ENCODE results near the gene RASL11B.

DNA sequence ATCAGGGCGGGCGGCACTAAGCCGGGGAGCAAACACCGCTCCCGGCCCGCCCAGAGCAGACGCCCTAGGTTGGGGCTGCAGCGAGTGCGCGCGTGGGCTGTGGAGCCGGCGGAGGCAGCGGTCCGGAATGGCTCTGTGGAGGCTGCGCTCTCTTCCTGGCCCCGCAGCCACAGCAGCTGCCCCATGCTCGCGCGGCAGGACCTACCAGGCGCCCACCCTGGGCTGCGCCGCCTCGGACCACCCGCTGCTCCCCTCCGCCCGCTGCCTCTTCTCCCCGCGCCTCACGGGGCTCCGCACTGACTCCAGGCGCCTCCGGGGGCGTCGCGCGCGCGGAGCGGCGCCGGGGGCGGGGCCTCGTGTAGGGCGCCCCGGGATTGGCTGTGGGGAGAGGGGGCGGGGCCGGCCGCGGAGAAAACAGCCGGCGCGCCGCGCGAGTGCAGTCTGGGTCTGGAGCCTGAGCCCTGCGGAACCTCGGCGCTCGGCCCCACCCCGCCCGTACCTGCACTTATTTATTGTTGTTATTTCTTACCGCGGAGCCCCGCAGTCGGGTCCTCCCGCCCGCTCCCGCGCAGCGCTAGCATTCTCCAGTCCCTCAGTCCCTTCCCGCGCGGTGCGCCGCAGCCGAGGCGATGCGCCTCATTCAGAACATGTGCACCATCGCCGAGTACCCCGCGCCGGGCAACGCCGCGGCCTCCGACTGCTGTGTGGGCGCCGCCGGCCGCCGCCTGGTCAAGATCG, at the start of gene RASL11B:
- TF ChIP-seq, protein P1, sequence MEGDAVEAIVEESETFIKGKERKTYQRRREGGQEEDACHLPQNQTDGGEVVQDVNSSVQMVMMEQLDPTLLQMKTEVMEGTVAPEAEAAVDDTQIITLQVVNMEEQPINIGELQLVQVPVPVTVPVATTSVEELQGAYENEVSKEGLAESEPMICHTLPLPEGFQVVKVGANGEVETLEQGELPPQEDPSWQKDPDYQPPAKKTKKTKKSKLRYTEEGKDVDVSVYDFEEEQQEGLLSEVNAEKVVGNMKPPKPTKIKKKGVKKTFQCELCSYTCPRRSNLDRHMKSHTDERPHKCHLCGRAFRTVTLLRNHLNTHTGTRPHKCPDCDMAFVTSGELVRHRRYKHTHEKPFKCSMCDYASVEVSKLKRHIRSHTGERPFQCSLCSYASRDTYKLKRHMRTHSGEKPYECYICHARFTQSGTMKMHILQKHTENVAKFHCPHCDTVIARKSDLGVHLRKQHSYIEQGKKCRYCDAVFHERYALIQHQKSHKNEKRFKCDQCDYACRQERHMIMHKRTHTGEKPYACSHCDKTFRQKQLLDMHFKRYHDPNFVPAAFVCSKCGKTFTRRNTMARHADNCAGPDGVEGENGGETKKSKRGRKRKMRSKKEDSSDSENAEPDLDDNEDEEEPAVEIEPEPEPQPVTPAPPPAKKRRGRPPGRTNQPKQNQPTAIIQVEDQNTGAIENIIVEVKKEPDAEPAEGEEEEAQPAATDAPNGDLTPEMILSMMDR (IDR thresholded peaks at IDR 0.05 in 2 of 3, conservative IDR thresholded peaks at IDR 0.05 in 1 of 3; ENCODE audit: control insufficient read depth in 2 of 3, extremely low read depth in 1 of 3, insufficient read depth in 1 of 3, low read depth in 3 of 3, low read length in 3 of 3), result peak in 2 of 3 experiments; percentile 7 to 28; a peak in 2 of 6 replicates
- TF ChIP-seq ATF7 (IDR thresholded peaks at IDR 0.05; ENCODE audit: low read depth) (no peak), FOXK2 (IDR thresholded peaks at IDR 0.05) (no peak), TAF1 (IDR thresholded peaks at IDR 0.05; ENCODE audit: borderline replicate concordance, low read depth, low read length) (peak; percentile 51; the same call in 1 of the 2 replicates), EP300 (IDR thresholded peaks at IDR 0.05; ENCODE audit: borderline replicate concordance in 1 of 2, control insufficient read depth in 1 of 2, low read depth in 2 of 2, low read length in 2 of 2) (no peak), BHLHE40 (IDR thresholded peaks at IDR 0.05; ENCODE audit: borderline replicate concordance in 1 of 2, low read depth in 2 of 2, low read length in 1 of 2) (peak in 1 of 2 experiments; percentile 25; a peak in 1 of 4 replicates), POLR2AphosphoS5 (IDR thresholded peaks at IDR 0.05; ENCODE audit: low read length) (no peak), NR2C2 (IDR thresholded peaks at IDR 0.05; ENCODE audit: borderline replicate concordance, control insufficient read depth, insufficient read length, low read depth) (no peak), CEBPB (IDR thresholded peaks at IDR 0.05; ENCODE audit: borderline replicate concordance in 1 of 2, low read depth in 2 of 2, low read length in 2 of 2) (no peak), ETV6 (conservative IDR thresholded peaks at IDR 0.05 in 1 of 2, IDR thresholded peaks at IDR 0.05 in 1 of 2; ENCODE audit: borderline replicate concordance in 1 of 2, low read depth in 1 of 2) (no peak), SREBF2 (IDR thresholded peaks at IDR 0.05; ENCODE audit: low read length) (no peak)
- TF ChIP-seq, protein P2, sequence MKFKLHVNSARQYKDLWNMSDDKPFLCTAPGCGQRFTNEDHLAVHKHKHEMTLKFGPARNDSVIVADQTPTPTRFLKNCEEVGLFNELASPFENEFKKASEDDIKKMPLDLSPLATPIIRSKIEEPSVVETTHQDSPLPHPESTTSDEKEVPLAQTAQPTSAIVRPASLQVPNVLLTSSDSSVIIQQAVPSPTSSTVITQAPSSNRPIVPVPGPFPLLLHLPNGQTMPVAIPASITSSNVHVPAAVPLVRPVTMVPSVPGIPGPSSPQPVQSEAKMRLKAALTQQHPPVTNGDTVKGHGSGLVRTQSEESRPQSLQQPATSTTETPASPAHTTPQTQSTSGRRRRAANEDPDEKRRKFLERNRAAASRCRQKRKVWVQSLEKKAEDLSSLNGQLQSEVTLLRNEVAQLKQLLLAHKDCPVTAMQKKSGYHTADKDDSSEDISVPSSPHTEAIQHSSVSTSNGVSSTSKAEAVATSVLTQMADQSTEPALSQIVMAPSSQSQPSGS (IDR thresholded peaks at IDR 0.05; ENCODE audit: low read length), result no peak
- TF ChIP-seq, protein P3, sequence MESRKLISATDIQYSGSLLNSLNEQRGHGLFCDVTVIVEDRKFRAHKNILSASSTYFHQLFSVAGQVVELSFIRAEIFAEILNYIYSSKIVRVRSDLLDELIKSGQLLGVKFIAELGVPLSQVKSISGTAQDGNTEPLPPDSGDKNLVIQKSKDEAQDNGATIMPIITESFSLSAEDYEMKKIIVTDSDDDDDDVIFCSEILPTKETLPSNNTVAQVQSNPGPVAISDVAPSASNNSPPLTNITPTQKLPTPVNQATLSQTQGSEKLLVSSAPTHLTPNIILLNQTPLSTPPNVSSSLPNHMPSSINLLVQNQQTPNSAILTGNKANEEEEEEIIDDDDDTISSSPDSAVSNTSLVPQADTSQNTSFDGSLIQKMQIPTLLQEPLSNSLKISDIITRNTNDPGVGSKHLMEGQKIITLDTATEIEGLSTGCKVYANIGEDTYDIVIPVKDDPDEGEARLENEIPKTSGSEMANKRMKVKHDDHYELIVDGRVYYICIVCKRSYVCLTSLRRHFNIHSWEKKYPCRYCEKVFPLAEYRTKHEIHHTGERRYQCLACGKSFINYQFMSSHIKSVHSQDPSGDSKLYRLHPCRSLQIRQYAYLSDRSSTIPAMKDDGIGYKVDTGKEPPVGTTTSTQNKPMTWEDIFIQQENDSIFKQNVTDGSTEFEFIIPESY (IDR thresholded peaks at IDR 0.05), result no peak
- TF ChIP-seq, protein P4, sequence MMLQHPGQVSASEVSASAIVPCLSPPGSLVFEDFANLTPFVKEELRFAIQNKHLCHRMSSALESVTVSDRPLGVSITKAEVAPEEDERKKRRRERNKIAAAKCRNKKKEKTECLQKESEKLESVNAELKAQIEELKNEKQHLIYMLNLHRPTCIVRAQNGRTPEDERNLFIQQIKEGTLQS (IDR thresholded peaks at IDR 0.05; ENCODE audit: borderline replicate concordance, extremely low read depth, low read depth, low read length), result no peak
